ENCODE data around the gene BHLHA15.
"Not testable (repeated sequence)": the region's sequence is repeated elsewhere in the genome, so short reads cannot be mapped to it uniquely, and the experiment has no call there.

BHLHA15 gene

DNA sequence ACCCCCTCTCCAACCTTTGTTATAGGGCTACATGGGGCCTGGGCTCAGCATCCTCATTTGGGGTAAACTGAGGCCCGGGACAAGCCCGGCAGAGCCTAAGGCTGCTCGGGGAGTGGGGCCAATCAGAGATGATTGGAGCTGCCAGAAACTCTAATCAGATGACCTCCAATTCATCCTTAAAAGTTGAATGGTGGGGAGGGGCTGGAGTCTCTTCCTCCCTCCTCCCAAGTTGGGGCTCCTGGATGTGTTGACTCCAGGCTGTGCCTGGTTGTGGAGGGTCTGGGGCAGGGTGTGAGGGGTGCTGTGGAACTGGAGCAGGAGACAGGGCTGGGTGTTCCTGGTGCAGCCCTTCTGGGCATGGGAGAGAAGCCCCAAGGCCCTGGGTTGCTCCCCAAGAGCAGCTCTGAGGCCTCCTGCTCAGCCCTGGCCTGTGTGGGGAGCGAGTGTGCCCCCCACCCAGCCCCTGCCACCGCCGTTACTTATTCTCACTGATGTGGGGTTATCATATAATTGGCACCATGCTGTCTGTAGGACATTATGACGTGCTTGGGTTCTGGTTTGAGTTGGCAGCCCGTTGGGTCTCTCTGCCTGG is 2.2 kb downstream of the BHLHA15 start:
- Histone ChIP-seq H3K9ac (ENCODE audit: low read length) (no peak overlapping the region), H3K9me3 (ENCODE audit: control insufficient read depth, low read depth, low read length) (no peaks in the 10 kb centered on the region), H3K27ac (ENCODE audit: low read length) (no peak overlapping the region), H3K4me3 (ENCODE audit: low read length) (no peak overlapping the region), H3K27me3 (ENCODE audit: control insufficient read depth, insufficient read depth, low read length) (no peaks in the 10 kb centered on the region), H3K4me1 (ENCODE audit: control insufficient read depth, low read depth, low read length) (no peaks in the 10 kb centered on the region), H3K36me3 (ENCODE audit: control insufficient read depth, low read depth, low read length) (no peaks in the 10 kb centered on the region)

DNA sequence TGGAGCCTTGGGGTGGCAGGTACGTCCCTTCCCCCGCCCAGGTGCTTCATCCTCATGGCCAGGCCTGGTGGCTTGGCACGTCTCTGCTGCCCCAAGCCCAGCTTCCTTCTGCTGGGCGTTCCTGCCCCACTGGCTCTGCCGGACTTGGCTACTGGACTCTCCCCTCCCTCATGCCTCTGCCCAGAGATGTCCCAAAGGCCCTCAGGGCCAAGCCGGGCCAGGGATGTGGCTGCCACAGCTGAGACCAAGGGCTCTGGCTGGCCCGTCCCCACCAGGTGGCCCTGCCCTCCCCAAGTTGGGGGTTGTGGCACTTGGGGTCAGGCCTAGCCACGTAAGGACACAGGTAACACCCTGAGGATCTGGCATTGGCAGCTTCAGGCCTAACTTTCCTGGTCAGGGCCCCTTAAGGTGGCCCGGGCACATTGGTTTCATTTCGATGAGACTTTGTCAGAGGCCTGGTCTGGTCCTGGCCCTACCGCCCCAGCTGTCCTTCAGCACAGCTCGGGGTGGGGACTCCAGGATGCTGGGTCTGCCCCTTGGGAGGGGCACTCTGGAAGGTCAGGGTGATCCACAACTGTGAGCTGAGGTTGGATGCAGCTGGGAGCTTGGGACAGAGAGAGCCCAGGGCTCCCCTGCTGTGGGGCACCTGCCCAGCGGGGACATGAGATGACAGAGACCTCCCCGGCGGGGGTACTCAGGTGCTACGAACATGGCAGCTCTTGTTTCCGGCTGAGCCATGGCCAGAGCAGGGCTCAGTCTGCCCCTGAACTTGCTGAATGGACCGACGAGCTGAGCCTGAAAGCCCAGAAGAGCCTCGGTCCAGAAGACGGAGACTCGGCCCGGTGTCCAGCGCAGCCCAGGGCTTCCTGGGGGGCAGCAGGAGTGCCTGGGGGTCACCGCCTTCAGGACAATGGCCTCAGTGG is 2.9 kb downstream of the BHLHA15 start:
- Histone ChIP-seq H3K4me3 (ENCODE audit: low read length) (no peak overlapping the region), H3K4me1 (ENCODE audit: control insufficient read depth, low read depth, low read length) (no peaks in the 10 kb centered on the region), H3K36me3 (ENCODE audit: control insufficient read depth, low read depth, low read length) (no peaks in the 10 kb centered on the region), H3K27me3 (ENCODE audit: control insufficient read depth, insufficient read depth, low read length) (no peaks in the 10 kb centered on the region), H3K9me3 (ENCODE audit: control insufficient read depth, low read depth, low read length) (no peaks in the 10 kb centered on the region), H3K9ac (ENCODE audit: low read length) (no peak overlapping the region), H3K27ac (ENCODE audit: low read length) (no peak overlapping the region)

DNA sequence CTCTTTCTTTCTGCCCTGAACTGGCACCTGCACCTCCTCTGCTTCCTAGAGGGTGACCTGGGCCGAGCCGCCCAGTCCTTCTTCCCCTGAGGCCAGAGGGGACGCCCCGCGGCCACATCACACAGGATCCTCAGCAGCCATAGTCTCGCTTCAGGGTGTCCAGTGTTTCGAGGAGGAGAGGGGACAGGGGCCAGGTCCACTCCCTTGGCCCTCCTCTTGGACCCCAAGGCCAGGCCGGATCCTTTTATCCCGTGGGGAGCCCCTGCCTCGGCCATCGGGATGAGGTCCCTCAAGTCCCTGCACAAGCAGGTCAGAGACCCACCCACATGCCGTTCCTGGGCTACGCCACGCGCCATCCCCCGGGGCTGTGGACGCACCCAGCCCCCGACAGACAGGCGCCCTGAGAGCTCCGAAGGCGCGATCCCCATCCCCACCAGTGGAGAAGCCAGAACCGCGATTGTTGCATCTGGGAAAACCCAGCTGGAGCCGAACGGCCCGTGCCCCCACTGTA is 3.6 kb downstream of the BHLHA15 start:
- no peaks in the 10 kb centered on the region for H3K4me1 ChIP-seq (ENCODE audit: control insufficient read depth, low read depth, low read length)
- no peak overlapping the region for H3K4me3 ChIP-seq (ENCODE audit: low read length)
- H3K27ac ChIP-seq (ENCODE audit: low read length): no peak overlapping the region

DNA sequence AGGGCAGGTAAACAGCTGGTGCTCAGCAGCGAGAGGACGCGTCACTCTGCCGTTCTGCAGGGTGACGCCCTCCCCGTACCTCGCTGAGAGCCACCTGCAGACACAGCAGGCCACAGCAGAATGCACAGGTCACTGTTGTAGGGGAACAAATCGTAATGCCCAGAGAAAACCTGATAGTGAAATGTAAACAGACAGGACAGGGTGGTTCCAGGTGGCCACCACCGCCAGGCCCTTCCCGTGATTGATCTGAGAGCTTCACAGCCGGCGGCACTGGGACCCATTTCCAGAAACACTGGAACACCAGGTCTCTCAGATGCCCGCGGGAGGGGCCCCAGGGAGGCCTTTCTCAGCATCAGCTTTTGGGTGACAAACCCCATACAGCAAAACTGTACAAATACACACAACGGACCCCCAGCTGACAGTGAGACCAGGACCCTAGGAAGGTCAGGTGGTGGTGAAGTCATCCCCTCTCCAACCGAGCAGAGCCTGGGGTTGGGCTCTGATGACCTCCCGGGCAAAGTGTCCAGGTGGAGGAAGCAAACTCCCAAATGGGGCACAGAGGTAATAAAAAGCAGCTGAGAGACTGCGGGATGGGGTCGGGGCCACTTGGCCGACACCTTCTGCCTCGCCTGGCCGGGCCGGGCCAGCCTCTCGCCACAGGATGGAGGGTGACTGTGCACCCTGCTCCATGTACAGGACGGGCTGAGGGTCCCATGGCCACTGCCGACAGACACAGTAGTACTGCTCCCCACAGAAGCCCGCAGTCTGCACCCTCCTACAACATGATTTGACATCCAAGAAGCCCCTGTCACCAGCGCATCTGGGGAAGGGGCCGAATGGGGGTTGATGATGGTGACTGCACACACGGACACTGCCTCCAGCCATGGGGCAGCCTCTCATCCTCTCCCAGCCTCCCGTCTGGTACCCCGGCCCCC is 4.6 kb downstream of the BHLHA15 start:
- Histone ChIP-seq H3K9me3 (ENCODE audit: control insufficient read depth, low read depth, low read length) (no peaks in the 10 kb centered on the region), H3K27me3 (ENCODE audit: control insufficient read depth, insufficient read depth, low read length) (no peaks in the 10 kb centered on the region), H3K9ac (ENCODE audit: low read length) (no peak overlapping the region), H3K4me3 (ENCODE audit: low read length) (no peak overlapping the region), H3K36me3 (ENCODE audit: control insufficient read depth, low read depth, low read length) (no peaks in the 10 kb centered on the region), H3K4me1 (ENCODE audit: control insufficient read depth, low read depth, low read length) (no peaks in the 10 kb centered on the region), H3K27ac (ENCODE audit: low read length) (no peak overlapping the region)

More for the DNA sequence above, 3.6 kb downstream of the BHLHA15 start:
- H3K36me3 ChIP-seq (ENCODE audit: control insufficient read depth, low read depth, low read length): no peaks in the 10 kb centered on the region
- no peaks in the 10 kb centered on the region for H3K9me3 ChIP-seq (ENCODE audit: control insufficient read depth, low read depth, low read length)
- no peaks in the 10 kb centered on the region for H3K27me3 ChIP-seq (ENCODE audit: control insufficient read depth, insufficient read depth, low read length)
- no peak overlapping the region for H3K9ac ChIP-seq (ENCODE audit: low read length)

DNA sequence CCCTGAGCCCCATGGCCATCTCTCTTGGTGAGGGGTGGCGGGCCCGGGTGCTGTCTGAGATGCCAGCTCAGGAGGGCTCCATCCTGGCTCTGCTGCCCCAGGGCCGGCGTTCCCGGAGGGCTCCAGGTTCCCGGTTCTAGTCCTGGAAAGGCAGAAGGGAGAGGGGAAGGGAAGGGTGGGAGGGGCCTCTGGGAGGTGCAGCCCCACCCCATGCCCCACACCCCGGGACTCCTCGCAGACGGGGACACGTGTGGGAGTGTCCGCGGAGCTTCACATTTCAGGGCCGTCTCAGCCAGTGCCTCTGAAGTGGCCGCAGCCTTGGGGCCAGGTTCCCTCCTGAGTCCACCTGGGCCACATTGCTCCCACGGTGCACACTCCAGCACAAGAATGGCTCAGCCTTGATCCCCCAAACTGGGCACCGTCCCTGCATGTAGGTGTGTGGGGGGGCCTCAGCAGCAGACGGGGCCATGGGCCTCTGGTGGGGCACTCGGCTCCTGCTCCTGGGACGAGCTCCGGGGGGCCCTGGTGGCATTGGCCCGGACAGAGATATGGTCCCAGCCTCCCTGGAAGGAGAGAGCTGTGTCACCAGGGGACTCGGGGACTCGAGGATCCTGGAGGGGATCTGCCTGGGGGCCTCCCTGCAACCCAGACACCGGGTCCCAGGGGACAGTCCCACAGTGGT is 5.8 kb downstream of the BHLHA15 start:
- H3K9me3 ChIP-seq (ENCODE audit: control insufficient read depth, low read depth, low read length): no peaks in the 10 kb centered on the region
- no peak overlapping the region for H3K4me3 ChIP-seq (ENCODE audit: low read length)

DNA sequence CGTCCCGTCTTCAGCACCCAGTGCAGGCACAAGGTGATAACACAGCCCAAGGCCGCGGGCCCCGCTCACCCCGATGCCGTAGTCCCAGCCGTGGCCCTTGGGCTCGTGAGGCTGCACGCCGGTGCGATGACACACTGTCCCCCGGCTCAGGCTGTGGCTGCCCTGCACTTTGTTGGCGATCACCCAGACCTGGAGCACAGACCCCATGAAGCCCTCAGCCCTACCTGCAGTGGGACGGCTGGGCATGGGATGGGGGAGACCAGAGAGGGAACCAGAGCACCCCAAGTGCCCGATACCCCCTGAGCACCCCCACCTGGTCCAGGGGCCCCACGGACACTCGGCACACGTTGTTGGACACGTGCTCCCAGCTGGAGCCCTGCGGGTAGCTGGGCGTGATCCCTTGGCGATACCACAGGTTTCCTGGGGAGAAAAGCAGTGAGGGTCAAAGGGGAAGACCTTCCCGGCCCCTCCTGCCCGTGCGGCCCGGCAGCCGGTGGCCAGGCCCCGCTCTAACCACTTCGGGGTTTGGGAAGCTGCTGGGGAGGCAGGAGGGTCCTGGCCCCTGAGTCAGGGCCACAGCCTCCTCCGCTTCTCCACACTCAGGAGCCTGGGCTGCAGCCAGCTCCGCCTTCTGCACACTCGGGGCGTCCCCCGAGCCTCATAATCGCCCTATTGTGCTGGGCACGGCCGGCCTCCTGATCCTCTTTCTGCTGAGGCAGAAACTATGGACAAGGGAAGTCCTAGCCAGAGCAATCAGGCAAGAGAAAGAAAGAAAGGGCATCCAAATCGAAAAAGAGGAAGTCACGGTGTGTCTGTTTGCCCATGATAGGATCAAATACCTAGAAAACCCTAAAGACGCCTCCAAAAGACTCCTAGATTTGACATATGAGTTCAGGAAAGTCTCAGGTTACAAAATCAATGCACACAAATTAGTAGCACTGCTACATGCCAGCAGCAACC is 6.7 kb downstream of the BHLHA15 start:
- Histone ChIP-seq H3K9me3 (ENCODE audit: control insufficient read depth, low read depth, low read length) (no peaks in the 10 kb centered on the region), H3K4me3 (ENCODE audit: low read length) (no peak overlapping the region), H3K27ac (ENCODE audit: low read length) (no peak overlapping the region), H3K4me1 (ENCODE audit: control insufficient read depth, low read depth, low read length) (no peaks in the 10 kb centered on the region), H3K9ac (ENCODE audit: low read length) (no peak overlapping the region), H3K27me3 (ENCODE audit: control insufficient read depth, insufficient read depth, low read length) (no peaks in the 10 kb centered on the region), H3K36me3 (ENCODE audit: control insufficient read depth, low read depth, low read length) (no peaks in the 10 kb centered on the region)

More for the DNA sequence above, 5.8 kb downstream of the BHLHA15 start:
- H3K4me1 ChIP-seq (ENCODE audit: control insufficient read depth, low read depth, low read length): no peaks in the 10 kb centered on the region
- H3K9ac ChIP-seq (ENCODE audit: low read length): no peak overlapping the region
- H3K27me3 ChIP-seq (ENCODE audit: control insufficient read depth, insufficient read depth, low read length): no peaks in the 10 kb centered on the region
- H3K36me3 ChIP-seq (ENCODE audit: control insufficient read depth, low read depth, low read length): no peaks in the 10 kb centered on the region
- no peak overlapping the region for H3K27ac ChIP-seq (ENCODE audit: low read length)

DNA sequence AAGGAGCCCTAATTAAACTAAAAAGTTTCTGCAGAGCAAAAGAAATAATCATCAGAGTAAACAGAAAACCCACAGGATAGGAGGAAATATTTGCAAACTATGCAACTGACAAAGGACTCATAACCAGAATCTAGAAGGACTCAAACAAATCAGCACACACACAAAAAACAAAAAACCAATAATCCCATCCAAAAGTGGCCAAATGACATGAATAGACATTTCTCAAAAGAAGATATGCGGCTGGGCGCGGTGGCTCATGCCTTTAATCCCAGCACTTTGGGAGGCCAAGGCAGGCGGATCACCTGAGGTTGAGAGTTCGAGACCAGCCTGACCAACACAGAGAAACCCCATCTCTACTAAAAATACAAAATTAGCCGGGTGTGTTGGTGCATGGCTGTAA is 8.1 kb downstream of the BHLHA15 start:
- not testable (repeated sequence) for H3K27ac ChIP-seq (ENCODE audit: low read length); H3K4me3 ChIP-seq (ENCODE audit: low read length); H3K9me3 ChIP-seq (ENCODE audit: control insufficient read depth, low read depth, low read length); H3K4me1 ChIP-seq (ENCODE audit: control insufficient read depth, low read depth, low read length); H3K9ac ChIP-seq (ENCODE audit: low read length); H3K36me3 ChIP-seq (ENCODE audit: control insufficient read depth, low read depth, low read length); H3K27me3 ChIP-seq (ENCODE audit: control insufficient read depth, insufficient read depth, low read length)

DNA sequence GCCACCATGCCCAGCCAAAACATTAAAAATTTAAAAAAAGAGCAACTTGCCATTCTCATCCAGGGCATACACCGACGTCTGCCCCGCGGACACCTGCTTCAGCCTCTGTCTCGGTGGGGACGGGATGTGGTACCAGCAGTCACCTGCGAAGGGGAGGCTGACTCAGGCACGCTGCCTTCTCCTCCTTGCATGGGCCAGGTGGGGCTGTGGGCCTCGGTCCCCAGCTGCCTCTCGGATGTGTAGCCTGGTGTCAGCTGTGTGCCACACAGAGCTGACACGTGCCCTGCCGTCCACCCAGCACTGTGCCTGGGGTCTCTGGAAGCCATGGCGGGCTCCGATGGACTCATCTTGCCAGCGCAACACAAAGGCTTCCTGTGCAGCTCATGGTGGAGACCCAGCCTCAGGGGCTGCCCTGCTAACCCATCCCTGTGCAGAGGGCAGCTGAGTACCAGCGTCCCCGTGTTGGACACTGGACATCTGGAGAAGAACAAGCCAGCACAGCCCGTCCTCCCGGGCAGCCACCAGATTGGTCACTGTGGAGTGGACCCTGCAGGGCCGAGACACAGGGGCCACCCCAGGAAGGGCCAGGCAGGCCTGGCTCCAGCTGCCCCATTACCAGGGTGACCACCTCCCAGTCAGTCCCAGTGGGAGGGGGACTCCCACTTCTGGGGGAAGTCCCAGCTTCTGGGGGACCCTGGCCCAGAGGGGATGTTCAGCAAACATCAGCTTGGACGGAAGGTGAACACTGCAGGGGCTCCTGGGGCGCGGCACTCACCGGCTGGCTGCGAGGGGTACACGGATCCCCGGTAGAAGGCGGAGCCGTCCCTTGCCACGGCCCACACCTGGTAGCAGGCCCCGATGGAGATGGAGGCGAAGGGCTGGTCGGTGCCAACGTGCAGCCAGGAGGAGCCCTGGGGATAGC is 10.6 kb downstream of the BHLHA15 start:
- no peak overlapping the region for H3K4me3 ChIP-seq (ENCODE audit: low read length)
- H3K36me3 ChIP-seq (ENCODE audit: control insufficient read depth, low read depth, low read length): no peaks in the 10 kb centered on the region
- no peaks in the 10 kb centered on the region for H3K27me3 ChIP-seq (ENCODE audit: control insufficient read depth, insufficient read depth, low read length)
- H3K27ac ChIP-seq (ENCODE audit: low read length): no peak overlapping the region
- no peak overlapping the region for H3K9ac ChIP-seq (ENCODE audit: low read length)
- no peaks in the 10 kb centered on the region for H3K4me1 ChIP-seq (ENCODE audit: control insufficient read depth, low read depth, low read length)
- no peaks in the 10 kb centered on the region for H3K9me3 ChIP-seq (ENCODE audit: control insufficient read depth, low read depth, low read length)

DNA sequence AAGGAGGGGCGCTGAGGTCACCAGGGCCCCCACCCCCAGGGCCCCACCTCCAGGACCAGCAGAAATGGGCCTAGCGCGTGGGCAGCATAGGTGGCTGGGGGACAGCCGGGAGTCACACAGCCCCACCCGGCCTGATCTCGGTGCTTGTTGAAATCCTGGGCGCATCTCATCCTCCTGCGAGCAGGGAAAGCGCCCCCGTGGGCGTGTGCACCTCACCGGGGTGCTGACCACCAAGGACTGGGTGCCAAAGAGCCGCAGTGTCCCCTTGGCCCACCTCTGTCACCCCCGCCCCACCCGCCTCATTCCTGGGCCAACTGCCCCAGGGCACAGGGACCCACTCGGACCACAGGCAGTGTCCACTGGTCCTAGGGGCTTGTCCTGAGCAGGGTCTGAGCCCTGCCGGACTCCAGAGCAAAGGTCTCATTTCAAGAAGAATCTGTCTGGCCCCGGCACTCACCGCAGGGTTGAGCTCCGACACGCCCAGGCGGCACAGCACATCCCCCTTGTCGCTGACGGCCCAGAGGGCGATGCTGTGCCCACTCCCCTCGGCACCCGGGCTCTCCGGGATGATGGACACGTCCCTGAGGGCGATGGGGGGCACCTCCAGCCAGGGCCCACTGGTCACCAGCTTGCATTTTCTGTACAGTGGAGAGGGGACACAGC is 11.4 kb downstream of the BHLHA15 start:
- H3K9me3 ChIP-seq (ENCODE audit: control insufficient read depth, low read depth, low read length): no peaks in the 10 kb centered on the region
- H3K4me1 ChIP-seq (ENCODE audit: control insufficient read depth, low read depth, low read length): no peaks in the 10 kb centered on the region
- H3K9ac ChIP-seq (ENCODE audit: low read length): no peak overlapping the region
- H3K27me3 ChIP-seq (ENCODE audit: control insufficient read depth, insufficient read depth, low read length): no peaks in the 10 kb centered on the region
- no peak overlapping the region for H3K4me3 ChIP-seq (ENCODE audit: low read length)
- H3K27ac ChIP-seq (ENCODE audit: low read length): no peak overlapping the region
- H3K36me3 ChIP-seq (ENCODE audit: control insufficient read depth, low read depth, low read length): no peaks in the 10 kb centered on the region

All from iPS-18a (cell line).